Measurements from ENCODE around the gene DGKQ. TPM values are rescaled to one million over a fixed set of nuclear protein-coding genes. Genes with fewer than 3 reads are reported as not detected.

The DGKQ gene
- total RNA-seq, 1 donor from 2014 or later, result 15.0 TPM

DNA sequence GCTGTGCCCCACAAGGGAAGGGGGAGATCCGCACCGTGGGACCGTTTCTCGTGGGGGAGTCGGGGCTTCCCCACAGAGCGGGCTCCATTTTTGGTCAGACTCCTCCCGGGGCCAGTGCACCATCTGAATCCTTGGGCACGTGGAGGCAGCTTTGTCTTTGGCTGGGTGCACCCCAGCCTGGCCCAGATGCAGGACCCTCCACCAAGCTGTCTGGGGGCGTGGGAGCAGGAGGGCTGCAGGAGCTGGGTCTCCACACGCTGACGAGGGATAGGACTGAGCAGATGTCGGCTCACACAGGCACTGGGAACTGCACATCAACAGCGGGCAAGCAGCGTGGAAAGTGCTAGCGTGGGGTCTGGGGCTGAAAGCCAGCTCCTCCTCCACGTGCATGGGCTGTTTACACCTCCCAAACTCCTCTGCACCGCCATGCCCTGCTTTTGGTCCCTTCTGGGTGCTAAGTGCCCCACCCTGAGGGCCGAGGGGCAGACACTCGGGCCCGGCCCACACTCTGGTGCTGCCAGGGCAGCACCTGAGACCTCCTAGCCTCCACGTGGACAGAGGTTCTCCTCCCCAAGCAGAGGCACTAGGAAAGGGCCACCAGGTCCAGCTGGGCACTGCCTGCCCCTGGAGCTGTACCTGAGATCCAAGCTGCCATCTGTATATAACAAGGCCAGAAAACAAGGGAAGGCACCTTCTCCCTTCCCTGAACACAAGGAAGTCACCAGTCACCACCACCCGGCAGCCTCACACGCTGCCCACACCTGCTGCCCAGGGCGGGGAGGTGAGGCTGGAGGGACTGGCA is 13.8 kb downstream of the DGKQ start:
- H3K27ac Mint-ChIP-seq (ENCODE audit: unreplicated experiment), result no peak overlapping the region

DNA sequence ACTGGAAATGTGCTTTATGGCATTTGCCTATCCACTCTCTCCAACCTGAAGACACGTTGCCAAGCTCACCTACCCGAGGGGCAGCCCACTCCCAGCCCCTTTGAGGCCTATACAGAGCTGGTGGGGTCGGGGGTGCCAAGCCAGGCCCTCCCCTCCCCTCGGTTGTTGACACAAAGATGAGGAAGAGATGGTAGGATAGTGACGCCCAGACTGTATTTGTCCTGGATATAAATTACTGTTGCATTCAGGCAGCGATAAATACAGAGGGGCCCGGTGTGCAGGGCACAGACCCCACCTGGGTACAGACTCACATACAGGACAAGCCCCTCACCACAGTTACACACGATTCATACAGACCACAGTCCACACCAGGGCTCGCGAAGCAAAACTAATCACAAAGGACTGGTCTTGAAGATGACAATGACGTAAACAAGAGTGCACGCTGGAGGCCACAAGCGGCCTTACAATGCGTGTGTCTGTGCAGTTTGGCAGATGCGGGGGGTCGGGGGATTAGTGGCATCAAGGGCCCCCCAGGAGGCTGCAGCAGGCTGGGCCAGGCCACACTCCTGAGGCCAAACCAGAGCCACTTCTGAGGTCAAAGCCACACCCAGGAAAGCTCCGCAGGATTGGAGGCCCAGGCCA is 14.6 kb downstream of the DGKQ start:
- TF ChIP-seq, protein P1, sequence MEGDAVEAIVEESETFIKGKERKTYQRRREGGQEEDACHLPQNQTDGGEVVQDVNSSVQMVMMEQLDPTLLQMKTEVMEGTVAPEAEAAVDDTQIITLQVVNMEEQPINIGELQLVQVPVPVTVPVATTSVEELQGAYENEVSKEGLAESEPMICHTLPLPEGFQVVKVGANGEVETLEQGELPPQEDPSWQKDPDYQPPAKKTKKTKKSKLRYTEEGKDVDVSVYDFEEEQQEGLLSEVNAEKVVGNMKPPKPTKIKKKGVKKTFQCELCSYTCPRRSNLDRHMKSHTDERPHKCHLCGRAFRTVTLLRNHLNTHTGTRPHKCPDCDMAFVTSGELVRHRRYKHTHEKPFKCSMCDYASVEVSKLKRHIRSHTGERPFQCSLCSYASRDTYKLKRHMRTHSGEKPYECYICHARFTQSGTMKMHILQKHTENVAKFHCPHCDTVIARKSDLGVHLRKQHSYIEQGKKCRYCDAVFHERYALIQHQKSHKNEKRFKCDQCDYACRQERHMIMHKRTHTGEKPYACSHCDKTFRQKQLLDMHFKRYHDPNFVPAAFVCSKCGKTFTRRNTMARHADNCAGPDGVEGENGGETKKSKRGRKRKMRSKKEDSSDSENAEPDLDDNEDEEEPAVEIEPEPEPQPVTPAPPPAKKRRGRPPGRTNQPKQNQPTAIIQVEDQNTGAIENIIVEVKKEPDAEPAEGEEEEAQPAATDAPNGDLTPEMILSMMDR (conservative IDR thresholded peaks at IDR 0.05), result no peak
- Mint-ChIP-seq H3K4me1 (no peaks in the 10 kb centered on the region), H3K4me3 (no peak overlapping the region), H3K9me3 (no peaks in the 10 kb centered on the region), H3K36me3 (ENCODE audit: low read depth) (no peaks in the 10 kb centered on the region), H3K27me3 (ENCODE audit: low read depth) (no peaks in the 10 kb centered on the region), H3K27ac (ENCODE audit: unreplicated experiment) (no peak overlapping the region)
- DNase-seq (ENCODE audit: low read depth, low spot score), result no peak

More for the DNA sequence above, 13.8 kb downstream of the DGKQ start:
- H3K4me1 Mint-ChIP-seq, result no peaks in the 10 kb centered on the region
- H3K27me3 Mint-ChIP-seq (ENCODE audit: low read depth), result no peaks in the 10 kb centered on the region
- no peak for DNase-seq (ENCODE audit: low read depth, low spot score)
- H3K9me3 Mint-ChIP-seq, result no peaks in the 10 kb centered on the region
- TF ChIP-seq, protein P1 (conservative IDR thresholded peaks at IDR 0.05), result no peak
- H3K36me3 Mint-ChIP-seq (ENCODE audit: low read depth), result no peaks in the 10 kb centered on the region
- H3K4me3 Mint-ChIP-seq, result no peak overlapping the region

DNA sequence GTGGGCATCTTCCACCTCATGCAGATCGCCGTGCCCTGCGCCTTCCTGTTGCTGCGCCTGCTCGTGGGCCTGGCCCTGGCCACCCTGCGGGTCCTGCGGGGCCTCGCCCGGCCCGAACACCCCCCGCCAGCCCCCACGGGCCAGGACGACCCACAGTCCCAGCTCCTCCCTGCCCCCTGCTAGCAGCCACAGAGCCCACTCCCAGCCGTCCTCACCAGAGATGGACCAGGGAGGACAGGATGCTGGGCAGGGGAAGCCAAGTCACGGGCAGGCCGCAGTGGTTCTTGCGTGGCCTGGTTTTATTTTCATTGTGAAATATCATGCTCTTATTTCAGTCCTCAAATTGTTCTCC is 15.1 kb downstream of the DGKQ start:
- H3K36me3 Mint-ChIP-seq (ENCODE audit: low read depth), result no peaks in the 10 kb centered on the region
- no peaks in the 10 kb centered on the region for H3K9me3 Mint-ChIP-seq
- TF ChIP-seq, protein P1 (conservative IDR thresholded peaks at IDR 0.05), result no peak
- H3K27me3 Mint-ChIP-seq (ENCODE audit: low read depth), result no peaks in the 10 kb centered on the region
- no peak for DNase-seq (ENCODE audit: low read depth, low spot score)
- no peak overlapping the region for H3K4me3 Mint-ChIP-seq
- H3K27ac Mint-ChIP-seq (ENCODE audit: unreplicated experiment), result no peak overlapping the region
- no peaks in the 10 kb centered on the region for H3K4me1 Mint-ChIP-seq

DNA sequence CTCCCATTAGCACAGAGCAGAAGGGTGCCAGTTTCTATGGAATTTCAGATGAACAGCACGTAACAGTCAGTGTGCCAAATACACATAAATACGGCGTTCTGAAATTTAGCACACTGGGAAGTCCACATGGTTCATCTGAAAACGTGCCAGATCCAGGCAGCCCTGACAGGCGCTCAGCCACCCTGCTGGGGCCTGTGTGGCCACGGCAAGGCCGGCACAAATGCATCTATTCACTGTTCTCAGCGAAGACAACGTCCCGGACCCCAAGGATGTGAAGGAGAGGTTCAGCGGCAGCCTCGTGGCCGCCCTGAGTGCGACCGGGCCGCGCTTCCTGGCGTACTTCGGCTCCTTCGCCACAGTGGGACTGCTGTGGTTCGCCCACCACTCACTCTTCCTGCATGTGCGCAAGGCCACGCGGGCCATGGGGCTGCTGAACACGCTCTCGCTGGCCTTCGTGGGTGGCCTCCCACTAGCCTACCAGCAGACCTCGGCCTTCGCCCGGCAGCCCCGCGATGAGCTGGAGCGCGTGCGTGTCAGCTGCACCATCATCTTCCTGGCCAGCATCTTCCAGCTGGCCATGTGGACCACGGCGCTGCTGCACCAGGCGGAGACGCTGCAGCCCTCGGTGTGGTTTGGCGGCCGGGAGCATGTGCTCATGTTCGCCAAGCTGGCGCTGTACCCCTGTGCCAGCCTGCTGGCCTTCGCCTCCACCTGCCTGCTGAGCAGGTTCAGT is 15.6 kb downstream of the DGKQ start:
- DNase-seq (ENCODE audit: low read depth, low spot score), result no peak
- no peak overlapping the region for H3K4me3 Mint-ChIP-seq
- H3K9me3 Mint-ChIP-seq, result no peaks in the 10 kb centered on the region
- H3K27me3 Mint-ChIP-seq (ENCODE audit: low read depth), result no peaks in the 10 kb centered on the region
- H3K36me3 Mint-ChIP-seq (ENCODE audit: low read depth), result no peaks in the 10 kb centered on the region
- H3K4me1 Mint-ChIP-seq, result no peaks in the 10 kb centered on the region
- TF ChIP-seq, protein P1 (conservative IDR thresholded peaks at IDR 0.05), result no peak
- no peak overlapping the region for H3K27ac Mint-ChIP-seq (ENCODE audit: unreplicated experiment)

DNA sequence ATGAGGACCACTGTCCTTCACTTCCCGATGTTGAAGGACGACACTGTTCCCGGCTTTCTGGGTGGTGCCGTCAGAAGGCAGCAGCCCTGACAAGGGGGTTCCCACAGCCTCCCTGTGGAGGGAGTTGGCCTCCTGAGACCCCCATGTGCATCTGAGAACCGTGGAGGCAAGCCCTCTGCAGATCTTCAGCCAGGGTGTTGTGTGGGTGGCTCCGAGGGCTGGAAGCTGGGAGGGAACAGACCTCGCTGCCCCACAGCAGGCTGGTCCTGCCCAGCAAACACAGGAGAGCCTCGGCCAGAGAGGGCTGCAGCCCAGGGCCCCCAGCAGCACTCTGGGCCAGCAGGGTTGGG is 16.2 kb downstream of the DGKQ start:
- no peak overlapping the region for H3K4me3 Mint-ChIP-seq
- no peaks in the 10 kb centered on the region for H3K9me3 Mint-ChIP-seq
- H3K36me3 Mint-ChIP-seq (ENCODE audit: low read depth), result no peaks in the 10 kb centered on the region
- no peaks in the 10 kb centered on the region for H3K4me1 Mint-ChIP-seq
- no peaks in the 10 kb centered on the region for H3K27me3 Mint-ChIP-seq (ENCODE audit: low read depth)
- no peak for DNase-seq (ENCODE audit: low read depth, low spot score)
- TF ChIP-seq, protein P1 (conservative IDR thresholded peaks at IDR 0.05), result no peak
- no peak overlapping the region for H3K27ac Mint-ChIP-seq (ENCODE audit: unreplicated experiment)
